Neural crest cell (in vitro differentiated cells): ENCODE results near the gene RGS4. TPM values are rescaled to one million over a fixed set of nuclear protein-coding genes. Genes with fewer than 3 reads are reported as not detected.

Experiments used
- DNase-seq: peaks from one replicate; pipeline ENCODE4 v3.0.0; 2021; ENCODE audit warnings: low read depth, mixed read lengths, low spot score
- H3K27ac Mint-ChIP-seq: one replicate; pipeline ENCODE4 v1.8.0; 2021; ENCODE audit warnings: mild to moderate bottlenecking, mixed read lengths; ENCODE audit not compliant: unreplicated experiment
- H3K27me3 Mint-ChIP-seq: 2 replicates; pipeline ENCODE4 v1.8.0; 2021; ENCODE audit warnings: low read depth, mild to moderate bottlenecking, mixed read lengths
- H3K36me3 Mint-ChIP-seq: 2 replicates; pipeline ENCODE4 v1.8.0; 2021; ENCODE audit warnings: low read depth, mild to moderate bottlenecking, mixed read lengths
- H3K4me1 Mint-ChIP-seq: 2 replicates; pipeline ENCODE4 v1.8.0; 2021; ENCODE audit warnings: mixed read lengths
- H3K4me3 Mint-ChIP-seq: one replicate; pipeline ENCODE4 v1.8.0; 2021; ENCODE audit warnings: mild to moderate bottlenecking, mixed read lengths
- H3K9me3 Mint-ChIP-seq: 2 replicates; pipeline ENCODE4 v1.8.0; 2021; ENCODE audit warnings: mixed read lengths
- CTCF ChIP-seq: fragments of 200-600 bp; sonication (generic); conservative IDR thresholded peaks from 2 replicates; pipeline ENCODE4 v1.5.0; 2021; ENCODE audit warnings: antibody characterized with exemption, mild to moderate bottlenecking
- long read RNA-seq: library from polyadenylated mRNA; unstranded; transcript quantifications from one replicate; pipeline ENCODE4 v2.0.0, GENCODE V29; 2020
- total RNA-seq: library from RNA; stranded (reverse); gene quantifications from 2 replicates; pipeline ENCODE4 v1.2.1, GENCODE V29; 2021

RGS4 gene
- 0.75 and 0.84 TPM in 2 replicates for total RNA-seq
- long read RNA-seq, partial matches to known transcripts: 1 of 3 reads
- long read RNA-seq, other reads (novel, unspliced or antisense): 1 of 3 reads

GRCh38 chr1:163069142-163069541, at the start of gene RGS4:
TSS of gene RGS4 (plus strand) at chr1:163069361. CDS start at chr1:163069485, 124 bp downstream.
- Mint-ChIP-seq H3K9me3 (no peaks in the 10 kb centered on the region), H3K27me3 (peaks cover 35% of the 10 kb centered on the region), H3K27ac (no peak within 1 kb of the TSS), H3K36me3 (no peaks in the 10 kb centered on the region), H3K4me1 (peaks cover 15% of the 10 kb centered on the region), H3K4me3 (peak within 1 kb of the TSS; percentile 81)
- peak; percentile 59 for TF ChIP-seq CTCF
- peak; percentile 55 for DNase-seq

- H3K27me3 Mint-ChIP-seq: no peaks in the 10 kb centered on the region
- H3K9me3 Mint-ChIP-seq: peaks cover 10% of the 10 kb centered on the region
- DNase-seq: no peak
- no peaks in the 10 kb centered on the region for H3K4me1 Mint-ChIP-seq
- no peak overlapping the region for H3K27ac Mint-ChIP-seq
- TF ChIP-seq CTCF: no peak
- H3K36me3 Mint-ChIP-seq: peaks cover 6% of the 10 kb centered on the region
- no peak overlapping the region for H3K4me3 Mint-ChIP-seq
Observed at GRCh38 chr1:163022129-163022528, 47.0 kb upstream of the RGS4 start.

GRCh38 chr1:163027610-163028009, 41.6 kb upstream of the RGS4 start:
- H3K27me3 Mint-ChIP-seq: no peaks in the 10 kb centered on the region
- H3K9me3 Mint-ChIP-seq: peaks cover 3% of the 10 kb centered on the region
- no peak overlapping the region for H3K27ac Mint-ChIP-seq
- no peak for DNase-seq
- TF ChIP-seq CTCF: no peak
- H3K4me3 Mint-ChIP-seq: no peak overlapping the region
- peaks cover 2% of the 10 kb centered on the region for H3K36me3 Mint-ChIP-seq
- no peaks in the 10 kb centered on the region for H3K4me1 Mint-ChIP-seq

GRCh38 chr1:163029901-163030300, 39.3 kb upstream of the RGS4 start:
- Mint-ChIP-seq H3K4me3 (no peak overlapping the region), H3K36me3 (no peaks in the 10 kb centered on the region), H3K27ac (no peak overlapping the region), H3K9me3 (no peaks in the 10 kb centered on the region), H3K4me1 (no peaks in the 10 kb centered on the region), H3K27me3 (no peaks in the 10 kb centered on the region)
- no peak for DNase-seq
- TF ChIP-seq CTCF: no peak

GRCh38 chr1:163035446-163036249, 33.5 kb upstream of the RGS4 start:
- H3K36me3 Mint-ChIP-seq: no peaks in the 10 kb centered on the region

More at GRCh38 chr1:163035446-163036249, 33.5 kb upstream of the RGS4 start:
- H3K27ac Mint-ChIP-seq: no peak overlapping the region
- TF ChIP-seq CTCF: no peak
- H3K4me3 Mint-ChIP-seq: no peak overlapping the region
- H3K27me3 Mint-ChIP-seq: no peaks in the 10 kb centered on the region
- no peaks in the 10 kb centered on the region for H3K9me3 Mint-ChIP-seq
- no peaks in the 10 kb centered on the region for H3K4me1 Mint-ChIP-seq
- DNase-seq: no peak
